Natural killer cell (primary cell): ENCODE results near the gene CLSTN2. TPM values are rescaled to one million over a fixed set of nuclear protein-coding genes. Genes with fewer than 3 reads are reported as not detected.

Experiments
- ATAC-seq, 3 donors: fragments of 150-1000 bp in 2 of 3; fragments of 200-7000 bp in 1 of 3; cut with Tn5 transposase; 1 replicate in 1 of 3; 2 replicates in 2 of 3; pipeline ENCODE4 v1.10.0; 2021; ENCODE audit warnings: mild to moderate bottlenecking in 2 of 3, moderate library complexity in 2 of 3
- DNase-seq, 2 donors: peaks; one replicate each; pipeline versions ENCODE4 v3.0.0 to v3.0.0-alpha.2; 2013 to 2021; ENCODE audit warnings: mixed read lengths in 1 of 2
- H3K27ac ChIP-seq: one replicate; pipeline ENCODE4 v1.5.1; 2013; ENCODE audit warnings: mild to moderate bottlenecking, low read length
- H3K27me3 ChIP-seq: one replicate; pipeline ENCODE4 v1.6.1; 2013; ENCODE audit warnings: low read length; ENCODE audit not compliant: control insufficient read depth, insufficient read depth
- H3K36me3 ChIP-seq: one replicate; pipeline ENCODE4 v1.6.1; 2013; ENCODE audit warnings: low read length; ENCODE audit not compliant: control insufficient read depth, insufficient read depth
- H3K4me1 ChIP-seq: one replicate; pipeline ENCODE4 v1.6.1; 2013; ENCODE audit warnings: low read length; ENCODE audit not compliant: control insufficient read depth, insufficient read depth
- H3K4me3 ChIP-seq: one replicate; pipeline ENCODE4 v1.5.1; 2013; ENCODE audit warnings: low read length
- H3K9me3 ChIP-seq: one replicate; pipeline ENCODE4 v1.6.1; 2013; ENCODE audit warnings: low read length; ENCODE audit not compliant: control insufficient read depth, insufficient read depth
- H3K27ac Mint-ChIP-seq, 2 donors: one replicate each; pipeline ENCODE4 v1.8.0; 2022; ENCODE audit warnings: mild to moderate bottlenecking in 2 of 2, mixed read lengths in 2 of 2, moderate library complexity in 1 of 2
- H3K27me3 Mint-ChIP-seq, 2 donors: one replicate each; pipeline ENCODE4 v1.8.0; 2022; ENCODE audit warnings: low read depth in 2 of 2, mixed read lengths in 2 of 2
- H3K36me3 Mint-ChIP-seq: one replicate; pipeline ENCODE4 v1.8.0; 2022; ENCODE audit warnings: mixed read lengths
- H3K4me1 Mint-ChIP-seq, 2 donors: one replicate each; pipeline ENCODE4 v1.8.0; 2022; ENCODE audit warnings: mixed read lengths in 2 of 2
- H3K4me3 Mint-ChIP-seq: one replicate; pipeline ENCODE4 v1.8.0; 2022; ENCODE audit warnings: mild to moderate bottlenecking, moderate library complexity, mixed read lengths
- H3K9me3 Mint-ChIP-seq, 2 donors: one replicate each; pipeline ENCODE4 v1.8.0; 2022; ENCODE audit warnings: mixed read lengths in 2 of 2
- CTCF ChIP-seq: fragments of 200-600 bp; IDR thresholded peaks from one replicate; pipeline ENCODE4 v1.8.0; 2022; ENCODE audit warnings: antibody characterized with exemption
- WGBS: methylation state at CpG from one replicate; pipeline ENCODE4 v1.1.7; 2013; ENCODE audit warnings: missing lambda C conversion rate; ENCODE audit not compliant: insufficient coverage; 5-methylcytosine and 5-hydroxymethylcytosine counted together
- intact Hi-C: fragments of 100-400 bp; cut with micrococcal nuclease; formaldehyde crosslinking; loops from one replicate; pipeline ENCODE4 v1.14.2; 2022
- total RNA-seq, 4 donors: library from RNA; stranded (reverse); fragments of 120-200 nt in 1 of 4; gene quantifications; one replicate each; pipeline versions ENCODE4 v1.2.3 to v1.2.4, GENCODE V29; 2013 to 2022

CLSTN2 gene
- total RNA-seq, 3 donors from 2014 or later (not counting 1 experiment from before 2014, with no cell fraction given), result 0.05 TPM; not detected in 2

DNA sequence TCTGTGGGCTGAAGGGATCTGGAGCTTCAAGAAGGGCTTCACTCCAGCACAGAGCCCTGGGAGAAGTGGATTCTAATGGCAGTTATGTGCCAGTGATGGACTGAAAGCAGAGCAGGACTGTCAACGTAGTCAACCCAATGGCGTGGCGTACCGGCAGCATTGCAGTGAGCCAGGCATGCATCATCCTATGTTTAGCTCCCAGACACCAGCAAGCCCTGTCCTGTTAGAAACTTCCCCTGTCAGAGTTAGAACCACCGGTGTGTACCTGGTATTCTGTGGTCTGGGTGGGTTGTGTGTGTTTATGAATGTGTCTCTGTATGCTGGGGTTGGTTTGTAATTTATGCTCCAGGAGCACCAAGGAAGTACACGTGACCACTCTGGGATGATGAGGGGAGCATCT lies 86.3 kb downstream of the CLSTN2 start:
- H3K27ac ChIP-seq, result no peak overlapping the region
- no peak overlapping the region for H3K27ac Mint-ChIP-seq
- H3K4me1 ChIP-seq, result no peaks in the 10 kb centered on the region
- no peak for TF ChIP-seq CTCF
- no peaks in the 10 kb centered on the region for H3K27me3 ChIP-seq
- no peaks in the 10 kb centered on the region for H3K4me1 Mint-ChIP-seq
- H3K36me3 Mint-ChIP-seq, result no peaks in the 10 kb centered on the region
- H3K36me3 ChIP-seq, result no peaks in the 10 kb centered on the region
- no peak for DNase-seq
- H3K9me3 Mint-ChIP-seq, result no peaks in the 10 kb centered on the region
- H3K4me3 ChIP-seq, result no peak overlapping the region
- WGBS, result 93% methylated on average over 6 of the region's 6 CpGs
- peaks cover 0 to 5% of the 10 kb centered on the region in 2 donors for H3K27me3 Mint-ChIP-seq
- no peak for ATAC-seq
- intact Hi-C loops, result no loop called here
- no peak overlapping the region for H3K4me3 Mint-ChIP-seq
- no peaks in the 10 kb centered on the region for H3K9me3 ChIP-seq

DNA sequence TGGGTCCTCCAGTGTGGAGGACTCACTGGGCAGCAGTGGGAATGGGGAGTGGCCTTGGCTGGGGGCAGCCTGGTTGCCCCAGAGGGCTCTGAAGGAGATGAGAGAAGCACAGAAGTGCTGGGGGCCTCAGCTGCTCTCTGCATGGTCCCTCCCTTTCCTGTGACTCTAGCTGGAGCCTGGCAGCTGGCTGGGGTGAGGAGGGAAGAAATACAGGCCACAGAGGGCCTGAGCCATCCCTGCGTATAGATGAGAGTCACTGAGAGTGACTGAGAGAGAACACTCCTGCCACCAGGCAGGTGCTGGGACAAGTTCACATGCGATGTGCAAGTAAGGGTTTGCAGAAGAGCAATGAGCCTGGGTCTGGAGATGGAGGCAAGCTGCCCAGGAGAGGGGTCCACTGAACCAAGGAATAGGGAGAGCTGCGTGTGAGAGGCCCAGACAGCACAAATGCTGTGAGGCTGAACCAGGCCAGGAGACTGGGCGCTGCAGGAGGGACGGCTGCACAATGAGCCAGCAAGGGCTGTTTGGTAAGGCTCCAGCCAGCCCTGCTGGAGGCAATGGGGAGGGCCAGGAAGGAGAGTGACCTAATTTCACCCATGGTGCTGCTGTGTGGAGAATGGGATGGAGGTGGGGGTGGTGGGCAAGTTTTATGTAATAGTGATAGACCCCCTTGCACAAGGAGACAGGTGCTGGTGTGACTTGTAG lies 87.2 kb downstream of the CLSTN2 start:
- H3K36me3 ChIP-seq, result no peaks in the 10 kb centered on the region
- 79% methylated on average over 5 of the region's 5 CpGs for WGBS
- DNase-seq, result no peak
- no peaks in the 10 kb centered on the region for H3K27me3 ChIP-seq
- Mint-ChIP-seq H3K4me3 (no peak overlapping the region), H3K4me1 (no peaks in the 10 kb centered on the region), H3K9me3 (no peaks in the 10 kb centered on the region), H3K27me3 (peaks cover 0 to 5% of the 10 kb centered on the region in 2 donors), H3K36me3 (no peaks in the 10 kb centered on the region), H3K27ac (no peak overlapping the region)
- no peak for TF ChIP-seq CTCF
- intact Hi-C loops, result no loop called here
- ATAC-seq, result no peak
- no peak overlapping the region for H3K27ac ChIP-seq
- H3K4me3 ChIP-seq, result no peak overlapping the region
- no peaks in the 10 kb centered on the region for H3K4me1 ChIP-seq
- no peaks in the 10 kb centered on the region for H3K9me3 ChIP-seq

- no peak for ATAC-seq
- no peaks in the 10 kb centered on the region for H3K4me1 ChIP-seq
- Mint-ChIP-seq H3K27ac (no peak overlapping the region), H3K36me3 (no peaks in the 10 kb centered on the region), H3K9me3 (no peaks in the 10 kb centered on the region), H3K27me3 (peaks cover 0 to 5% of the 10 kb centered on the region in 2 donors), H3K4me1 (no peaks in the 10 kb centered on the region), H3K4me3 (no peak overlapping the region)
- intact Hi-C loops, result no loop called here
- no peaks in the 10 kb centered on the region for H3K9me3 ChIP-seq
- no peaks in the 10 kb centered on the region for H3K27me3 ChIP-seq
- no peak for TF ChIP-seq CTCF
- no peaks in the 10 kb centered on the region for H3K36me3 ChIP-seq
- H3K27ac ChIP-seq, result no peak overlapping the region
- no peak for DNase-seq
- no peak overlapping the region for H3K4me3 ChIP-seq
- WGBS, result 85% methylated on average over 12 of the region's 12 CpGs
Observed at GRCh38 chr3:140023616-140024530, 88.9 kb downstream of the CLSTN2 start.
